Ishikawa (cell line): ENCODE data around the gene SYNJ1.

Source experiments
- CEBPB ChIP-seq: IDR thresholded peaks from 2 replicates; pipeline ENCODE4 v1.6.1; 2012
- EP300 ChIP-seq: IDR thresholded peaks from 2 replicates; pipeline ENCODE4 v1.6.1; 2012; ENCODE audit warnings: borderline replicate concordance
- MAX ChIP-seq: IDR thresholded peaks from 2 replicates; pipeline ENCODE4 v1.6.1; 2012
- NFIC ChIP-seq: IDR thresholded peaks from 2 replicates; pipeline ENCODE4 v1.6.1; 2012
- TAF1 ChIP-seq: IDR thresholded peaks from 2 replicates; pipeline ENCODE4 v1.6.1; 2012; ENCODE audit warnings: low read depth, mild to moderate bottlenecking
- ZBTB7A ChIP-seq: IDR thresholded peaks from 2 replicates; pipeline ENCODE4 v1.6.1; 2012; ENCODE audit warnings: low read depth

GRCh38 chr21:32747396-32747795 lies 19.6 kb upstream of the SYNJ1 start:
- TF ChIP-seq MAX = no peak
- TF ChIP-seq TAF1 = no peak
- no peak for TF ChIP-seq CEBPB
- no peak for TF ChIP-seq NFIC
- TF ChIP-seq EP300 = no peak
- no peak for TF ChIP-seq ZBTB7A
